ENCODE measurements around the gene SGTA.

SGTA gene

GRCh38 chr19:2774083-2774679 is 8.9 kb downstream of the SGTA start:
- in situ Hi-C loops (cut with MboI; ENCODE audit: low sequenced_read_pairs), result no loop called here

DNA sequence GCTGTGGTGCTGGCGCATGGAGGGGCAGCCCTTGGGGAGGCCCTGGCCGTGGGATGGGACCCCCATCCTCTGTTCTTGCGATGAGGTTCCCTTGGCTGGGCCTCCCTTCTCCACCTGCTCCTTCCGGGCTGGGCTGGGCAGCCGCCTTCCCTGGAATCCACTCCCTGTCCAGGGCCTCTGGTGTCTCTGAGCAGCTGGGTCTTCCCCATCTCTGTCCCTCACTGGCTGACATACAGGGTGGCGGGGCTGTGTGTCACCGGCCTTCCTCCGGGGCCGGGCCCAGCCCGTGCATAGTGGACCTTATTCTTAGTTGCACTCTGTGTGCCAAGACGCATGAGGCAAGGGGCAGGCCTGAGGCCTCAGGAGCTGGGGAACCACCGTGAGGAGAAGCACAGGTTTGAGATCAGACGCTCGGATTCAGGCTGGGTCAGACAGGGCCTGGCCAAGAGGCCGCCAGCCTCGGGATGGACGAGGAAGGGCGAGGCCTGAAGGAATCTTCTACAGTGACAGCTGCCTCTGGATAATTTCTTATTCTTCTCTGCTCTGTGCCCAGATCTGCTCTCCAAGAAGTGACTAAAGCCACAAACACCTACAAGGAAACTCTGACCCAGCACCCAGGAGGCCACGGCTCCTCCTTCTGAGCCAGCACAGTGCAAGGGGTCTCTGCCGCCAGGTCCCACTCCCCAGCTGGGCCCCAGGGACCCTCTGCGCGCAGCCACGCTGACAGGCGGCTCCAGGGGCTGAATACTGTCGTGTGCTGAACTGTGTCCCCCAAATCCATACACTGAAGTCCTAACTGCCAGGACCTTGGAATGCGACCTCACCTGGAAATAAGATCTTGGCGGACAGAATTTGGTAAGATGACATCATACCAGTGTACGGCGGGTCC is 11.0 kb downstream of the SGTA start:
- in situ Hi-C loops (cut with MboI; ENCODE audit: low sequenced_read_pairs), result no loop called here

- in situ Hi-C loops (cut with MboI; ENCODE audit: low sequenced_read_pairs), result no loop called here
Measured at GRCh38 chr19:2770055-2771013, 12.7 kb downstream of the SGTA start.

DNA sequence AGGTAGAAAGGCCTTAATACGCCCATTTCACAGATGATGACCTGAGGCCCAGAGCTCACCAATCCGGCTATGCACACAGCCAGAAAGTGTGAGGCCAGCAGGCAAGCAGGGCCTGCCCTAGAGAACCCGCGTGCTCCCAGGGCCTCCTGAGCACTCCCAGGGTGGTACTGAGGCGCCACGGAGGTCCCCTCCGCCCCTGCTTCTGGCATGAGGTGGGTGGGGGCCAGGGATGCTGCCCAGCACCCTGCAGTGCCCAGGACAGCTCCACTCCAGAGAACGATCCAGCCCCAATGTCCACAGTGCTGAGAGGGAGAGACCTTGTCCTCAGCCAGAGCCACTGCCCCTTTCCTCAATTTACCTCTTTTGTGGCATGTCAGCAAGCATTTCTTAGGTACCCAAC is 13.9 kb downstream of the SGTA start:
- in situ Hi-C loops (cut with MboI; ENCODE audit: low sequenced_read_pairs), result no loop called here

GRCh38 chr19:2768365-2769132 is 14.5 kb downstream of the SGTA start:
- in situ Hi-C loops (cut with MboI; ENCODE audit: low sequenced_read_pairs), result no loop called here

DNA sequence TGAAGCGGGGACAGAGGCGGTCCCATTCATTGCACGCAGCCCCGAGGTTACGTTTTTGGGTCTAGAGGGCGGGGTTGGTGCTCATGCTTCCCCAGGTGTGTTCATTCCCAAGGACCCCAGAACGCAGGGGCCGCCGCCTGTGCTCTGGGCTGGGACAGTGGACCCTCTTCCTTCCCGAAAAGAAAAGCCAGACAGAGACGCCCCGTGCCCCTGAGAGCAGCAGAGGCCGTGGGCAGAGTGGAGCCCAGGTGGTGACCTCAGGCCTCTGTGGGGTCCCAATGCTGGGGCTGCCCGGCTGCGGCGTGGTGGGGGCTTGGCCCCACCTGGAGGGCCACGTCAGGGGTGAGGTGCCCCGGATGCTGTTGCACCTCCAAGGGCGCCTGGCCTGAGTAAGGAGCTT is 15.4 kb downstream of the SGTA start:
- in situ Hi-C loops (cut with MboI; ENCODE audit: low sequenced_read_pairs), result no loop called here

DNA sequence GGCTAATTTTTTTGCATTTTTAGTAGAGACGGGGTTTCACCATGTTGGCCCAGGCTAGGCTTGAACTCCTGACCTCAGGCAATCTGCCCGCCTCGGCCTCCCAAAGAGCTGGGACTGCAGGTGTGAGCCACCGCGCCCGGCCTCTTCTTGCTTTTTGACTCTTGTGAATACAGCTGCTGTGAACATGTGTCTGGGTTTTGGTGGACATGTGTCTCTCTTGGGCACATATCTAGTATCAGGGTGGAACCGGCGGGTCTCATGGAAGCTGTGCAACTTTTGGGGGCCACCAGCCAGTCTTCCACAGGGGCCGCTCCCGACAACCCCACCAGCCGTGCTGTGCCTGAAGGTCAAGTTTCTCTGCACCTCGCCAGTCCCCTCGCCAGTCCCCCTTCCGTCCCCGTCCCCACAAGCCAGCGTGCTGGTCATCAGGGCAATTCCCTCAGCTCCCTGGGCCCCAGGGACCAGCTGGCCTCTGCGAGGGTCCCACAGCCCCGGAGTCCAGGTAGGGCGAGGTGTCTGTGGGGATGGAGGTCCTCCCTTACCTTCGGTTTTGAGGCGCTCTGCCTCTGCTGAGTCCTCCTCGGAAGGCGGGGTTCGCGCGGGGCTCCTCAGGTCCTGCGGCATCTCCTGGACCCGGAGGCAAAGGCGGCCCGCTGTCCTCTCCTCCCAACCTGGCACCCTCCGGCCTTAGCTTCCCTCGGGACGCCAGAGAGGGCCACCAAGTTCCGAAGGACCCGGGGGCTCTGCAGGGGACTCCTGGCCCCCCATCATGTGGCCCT is 16.3 kb downstream of the SGTA start:
- in situ Hi-C loops (cut with MboI; ENCODE audit: low sequenced_read_pairs), result no loop called here

GRCh38 chr19:2765376-2765775 is 17.7 kb downstream of the SGTA start:
- in situ Hi-C loops (cut with MboI; ENCODE audit: low sequenced_read_pairs), result no loop called here

DNA sequence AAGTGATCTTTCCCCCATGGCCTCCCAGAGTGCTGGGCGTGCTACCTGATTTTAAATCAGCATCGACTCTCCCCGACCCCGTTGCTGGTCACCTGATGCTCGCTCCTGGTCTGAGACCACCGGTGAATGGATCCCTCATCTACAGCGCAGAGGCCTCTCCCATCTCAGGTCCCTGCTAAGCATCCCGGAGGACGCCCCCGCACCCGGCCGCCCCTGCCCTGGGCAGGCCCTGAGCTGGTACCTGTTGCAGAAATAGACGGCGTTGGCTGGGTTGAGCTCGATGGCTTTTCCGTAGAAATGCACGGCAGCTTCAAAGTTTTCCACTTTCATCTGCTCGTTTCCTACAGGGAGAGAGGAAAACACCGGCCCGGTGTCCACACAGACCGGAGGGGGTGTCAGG is 18.1 kb downstream of the SGTA start:
- in situ Hi-C loops (cut with MboI; ENCODE audit: low sequenced_read_pairs), result no loop called here

- in situ Hi-C loops (cut with MboI; ENCODE audit: low sequenced_read_pairs), result no loop called here
Measured at GRCh38 chr19:2763687-2764086, 19.4 kb downstream of the SGTA start.

- in situ Hi-C loops (cut with MboI; ENCODE audit: low sequenced_read_pairs), result no loop called here
Measured at GRCh38 chr19:2762783-2763496, 20.1 kb downstream of the SGTA start.

- in situ Hi-C loops (cut with MboI; ENCODE audit: low sequenced_read_pairs), result no loop called here
Measured at GRCh38 chr19:2761876-2762782, 20.9 kb downstream of the SGTA start.

DNA sequence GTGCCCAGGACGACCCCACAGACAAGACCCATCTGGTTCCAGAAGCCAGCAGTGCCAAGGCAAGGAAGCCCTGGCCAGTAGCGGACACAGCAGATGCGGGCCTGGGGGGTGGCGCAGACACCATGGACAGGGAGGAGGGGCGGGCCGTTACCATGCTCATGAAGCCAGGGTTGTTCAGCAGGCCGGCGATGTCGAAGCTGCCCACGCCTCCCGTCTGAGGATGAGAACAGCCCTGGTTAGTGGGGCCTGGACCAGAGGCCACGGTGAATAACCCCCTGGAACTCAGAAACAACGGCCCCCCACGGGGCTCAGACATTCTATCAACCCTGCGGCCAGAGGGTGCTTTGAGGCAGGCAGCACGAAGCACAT is 21.8 kb downstream of the SGTA start:
- in situ Hi-C loops (cut with MboI; ENCODE audit: low sequenced_read_pairs), result no loop called here

DNA sequence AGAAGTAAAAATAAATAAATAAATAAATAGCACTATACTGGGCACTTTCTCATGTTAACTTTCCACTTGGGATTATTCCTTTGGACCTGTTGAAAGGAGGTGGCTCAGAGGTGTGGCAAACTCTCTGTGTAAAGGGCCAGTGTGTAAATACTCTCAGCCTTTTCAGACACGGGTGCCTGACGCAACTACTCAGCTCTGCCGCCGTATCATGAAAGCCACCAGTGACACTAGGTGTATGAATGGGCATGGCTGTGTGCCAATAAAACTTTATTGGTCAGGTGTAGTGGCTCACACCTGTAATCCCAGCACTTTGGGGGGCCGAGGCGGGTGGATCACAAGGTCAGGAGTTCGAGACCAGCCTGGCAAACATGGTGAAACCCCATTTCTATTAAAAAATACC is 23.1 kb downstream of the SGTA start:
- in situ Hi-C loops (cut with MboI; ENCODE audit: low sequenced_read_pairs), result no loop called here

GRCh38 chr19:2759362-2759761 is 23.7 kb downstream of the SGTA start:
- in situ Hi-C loops (cut with MboI; ENCODE audit: low sequenced_read_pairs), result no loop called here

DNA sequence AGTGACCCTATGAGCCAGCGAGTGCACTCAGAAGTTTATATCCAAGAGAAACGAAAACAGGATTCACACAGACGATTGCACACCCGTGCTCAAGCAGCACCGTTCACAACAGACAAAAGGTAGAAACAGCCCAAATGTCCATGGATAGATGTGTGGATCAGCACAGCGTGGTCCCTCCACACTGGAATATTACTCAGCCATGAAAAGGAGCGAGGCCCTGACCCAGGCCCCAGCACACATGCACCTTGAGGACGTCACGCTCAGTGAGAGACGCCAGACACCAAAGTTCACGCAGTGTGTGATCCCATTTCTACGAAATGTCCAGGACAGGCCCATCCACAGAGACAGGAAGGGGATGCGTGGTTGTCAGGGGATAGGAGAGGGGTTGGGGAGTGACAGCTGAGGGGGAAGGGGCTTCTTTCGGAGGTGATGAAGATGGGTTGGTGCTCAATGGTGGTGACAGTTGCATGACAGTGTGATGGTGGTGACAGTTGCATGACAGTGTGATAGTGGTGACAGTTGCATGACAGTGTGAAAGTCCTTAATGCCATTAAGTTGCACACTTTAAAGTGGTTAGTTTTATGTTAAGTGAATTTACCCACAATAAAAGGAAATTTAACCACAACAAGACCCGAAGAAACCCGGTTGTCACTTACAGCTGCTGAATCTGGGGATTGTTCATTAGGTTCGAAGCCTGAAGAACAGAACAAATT is 24.3 kb downstream of the SGTA start:
- in situ Hi-C loops (cut with MboI; ENCODE audit: low sequenced_read_pairs), result no loop called here
